SK-N-SH (cell line): ENCODE results near the gene FPR2. TPM values are rescaled to one million over a fixed set of nuclear protein-coding genes. Genes with fewer than 3 reads are reported as not detected.

Experiments used
- CTCF ChIA-PET: fragments of 300-600, 350-600 bp; formaldehyde crosslinking; extraction: SDS; loops from one replicate; lab custom pipeline; 2021; lab: Yijun Ruan, JAX
- POLR2A ChIA-PET: fragments of 350-600 bp; sonication (Branson Sonifier 250); formaldehyde crosslinking; extraction: SDS; loops from one replicate; lab custom pipeline; 2020; ENCODE audit warnings: antibody characterized with exemption, inconsistent platforms; lab: Yijun Ruan, JAX
- DNase-seq: peaks from one replicate; pipeline ENCODE4 v3.0.0; 2012
- H2AFZ ChIP-seq: fragments of 200-600 bp; sonication (generic); 2 replicates; pipeline ENCODE4 v1.8.1; 2016; ENCODE audit warnings: antibody characterized with exemption, mild to moderate bottlenecking, low read depth
- H3F3A ChIP-seq: fragments of 200-600 bp; sonication (generic); replicated peaks from 2 replicates; pipeline ENCODE3; 2016; ENCODE audit warnings: antibody characterized with exemption, mild to moderate bottlenecking; ENCODE audit not compliant: insufficient read depth
- H3K27ac ChIP-seq, 2 experiments: fragments of 200-500 bp in 1 of 2; fragments of 200-600 bp in 1 of 2; sonication (Bioruptor generic) in 1 of 2; sonication (generic), shearing (Covaris generic) in 1 of 2; 2 replicates each; pipeline versions ENCODE4 v1.5.1 to v1.6.1; 2014 to 2016; ENCODE audit warnings: low read depth in 2 of 2, inconsistent platforms in 1 of 2, low read length in 1 of 2, mild to moderate bottlenecking in 1 of 2, mixed read lengths in 1 of 2
- H3K27me3 ChIP-seq: fragments of 200-600 bp; sonication (generic), shearing (Covaris generic); 2 replicates; pipeline ENCODE4 v1.6.1; 2016; ENCODE audit warnings: mixed run types; ENCODE audit not compliant: insufficient read depth
- H3K36me3 ChIP-seq, 2 experiments: fragments of 200-500 bp in 1 of 2; fragments of 200-600 bp in 1 of 2; sonication (Bioruptor generic) in 1 of 2; sonication (generic) in 1 of 2; replicated peaks in 1 of 2; 2 replicates each; pipeline versions ENCODE3 to v1.5.1; 2014 to 2016; ENCODE audit warnings: low read length in 1 of 2, mild to moderate bottlenecking in 1 of 2; ENCODE audit not compliant: insufficient read depth in 2 of 2, control insufficient read depth in 1 of 2
- H3K4me1 ChIP-seq, 2 experiments: fragments of 200-500 bp in 1 of 2; fragments of 200-600 bp in 1 of 2; sonication (Bioruptor generic) in 1 of 2; sonication (generic), shearing (Covaris generic) in 1 of 2; 2 replicates each; pipeline versions ENCODE4 v1.5.1 to v1.6.1; 2014 to 2016; ENCODE audit warnings: low read depth in 1 of 2, low read length in 1 of 2, mixed run types in 1 of 2; ENCODE audit not compliant: insufficient read depth in 2 of 2, control insufficient read depth in 1 of 2
- H3K4me2 ChIP-seq: fragments of 200-600 bp; sonication (generic), shearing (Covaris generic); 2 replicates; pipeline ENCODE4 v1.6.1; 2017; ENCODE audit warnings: mixed run types
- H3K4me3 ChIP-seq, 2 experiments: fragments of 200-500 bp in 1 of 2; fragments of 200-600 bp in 1 of 2; sonication (Bioruptor generic) in 1 of 2; sonication (generic), shearing (Covaris generic) in 1 of 2; 2 replicates each; pipeline versions ENCODE4 v1.5.1 to v1.8.1; 2014 to 2016; ENCODE audit warnings: low read depth in 2 of 2, inconsistent platforms in 1 of 2, low read length in 1 of 2, mild to moderate bottlenecking in 1 of 2, mixed read lengths in 1 of 2, moderate library complexity in 1 of 2
- H3K79me2 ChIP-seq: fragments of 200-600 bp; sonication (generic); 2 replicates; pipeline ENCODE4 v1.8.1; 2017; ENCODE audit warnings: mild to moderate bottlenecking; ENCODE audit not compliant: insufficient read depth
- H3K9ac ChIP-seq: fragments of 200-600 bp; sonication (generic); 2 replicates; pipeline ENCODE4 v1.6.1; 2017; ENCODE audit warnings: mixed run types
- H3K9me2 ChIP-seq: fragments of 200-600 bp; sonication (generic); 2 replicates; pipeline ENCODE4 v1.6.1; 2017; ENCODE audit warnings: mixed run types
- H3K9me3 ChIP-seq: fragments of 200-600 bp; sonication (generic); 2 replicates; pipeline ENCODE4 v1.6.1; 2017; ENCODE audit warnings: mixed run types, mild to moderate bottlenecking, moderate library complexity
- H4K20me1 ChIP-seq: fragments of 200-600 bp; sonication (generic); 2 replicates; pipeline ENCODE4 v1.6.1; 2017; ENCODE audit warnings: mild to moderate bottlenecking, mixed run types; ENCODE audit not compliant: insufficient read depth
- ELF1 ChIP-seq: IDR thresholded peaks from 2 replicates; pipeline ENCODE4 v1.4.0; 2012
- EP300 ChIP-seq, 2 experiments: IDR thresholded peaks; 2 replicates each; pipeline versions ENCODE4 v1.4.0 to v1.6.1; 2012; ENCODE audit warnings: borderline replicate concordance in 1 of 2, low read depth in 1 of 2, low read length in 1 of 2
- EZH2phosphoT487 ChIP-seq: fragments of 200-600 bp; sonication (generic); IDR thresholded peaks from 2 replicates; pipeline ENCODE4 v1.6.1; 2017; ENCODE audit warnings: low read depth, mixed run types, mild to moderate bottlenecking, antibody characterized with exemption, moderate library complexity, borderline replicate concordance
- FOXM1 ChIP-seq: IDR thresholded peaks from 2 replicates; pipeline ENCODE4 v1.4.0; 2012; ENCODE audit warnings: low read depth, mild to moderate bottlenecking
- GABPA ChIP-seq: IDR thresholded peaks from 2 replicates; pipeline ENCODE4 v1.4.0; 2012; ENCODE audit warnings: low read depth, mild to moderate bottlenecking
- JUND ChIP-seq: IDR thresholded peaks from 2 replicates; pipeline ENCODE4 v1.4.0; 2012
- MXI1 ChIP-seq: IDR thresholded peaks from 2 replicates; pipeline ENCODE4 v1.6.1; 2012; ENCODE audit warnings: mild to moderate bottlenecking, low read depth, low read length, improper control_type of control experiment
- NRF1 ChIP-seq: IDR thresholded peaks from 2 replicates; pipeline ENCODE4 v1.6.1; 2012; ENCODE audit warnings: low read depth, mild to moderate bottlenecking, low read length
- POLR2AphosphoS5 ChIP-seq: IDR thresholded peaks from 2 replicates; pipeline ENCODE4 v1.6.1; 2012; ENCODE audit warnings: low read depth, low read length
- RAD21 ChIP-seq: IDR thresholded peaks from 2 replicates; pipeline ENCODE4 v1.6.1; 2012; ENCODE audit warnings: mild to moderate bottlenecking, low read length
- RFX5 ChIP-seq: IDR thresholded peaks from 2 replicates; pipeline ENCODE4 v1.6.1; 2012; ENCODE audit warnings: mild to moderate bottlenecking, improper control_type of control experiment, low read length
- RXRA ChIP-seq: IDR thresholded peaks from 2 replicates; pipeline ENCODE4 v1.4.0; 2012; ENCODE audit warnings: low read depth, mild to moderate bottlenecking, borderline replicate concordance
- SMC3 ChIP-seq: IDR thresholded peaks from 2 replicates; pipeline ENCODE4 v1.6.1; 2012; ENCODE audit warnings: low read depth, low read length, improper control_type of control experiment
- TAF1 ChIP-seq: IDR thresholded peaks from 2 replicates; pipeline ENCODE4 v1.6.1; 2012; ENCODE audit warnings: low read depth, mild to moderate bottlenecking, low read length, moderate library complexity, borderline replicate concordance
- TEAD4 ChIP-seq: IDR thresholded peaks from 2 replicates; pipeline ENCODE4 v1.4.0; 2012; ENCODE audit warnings: mild to moderate bottlenecking, borderline replicate concordance; ENCODE audit not compliant: insufficient read depth
- WGBS: methylation state at CpG from one replicate; pipeline ENCODE4 v1.1.6; 2017; ENCODE audit warnings: low lambda C conversion rate; 5-methylcytosine and 5-hydroxymethylcytosine counted together
- polyA plus RNA-seq, 3 experiments: library from polyadenylated mRNA; depleted of rRNA; stranded (reverse); fragments of >200 nt; gene quantifications; 2 replicates each; pipeline ENCODE4 v1.2.3, GENCODE V29; 2012
- TF ChIP-seq, protein P1 (sequence below): fragments of 150-350 bp; IDR thresholded peaks from 2 replicates; pipeline ENCODE4 v1.6.1; 2017; ENCODE audit warnings: antibody characterized with exemption, low read length, low read depth, borderline replicate concordance
- TF ChIP-seq, protein P2 (sequence below): fragments of 150-350 bp; IDR thresholded peaks from 2 replicates; pipeline ENCODE4 v1.6.1; 2016; ENCODE audit warnings: mild to moderate bottlenecking, low read depth, low read length
- TF ChIP-seq, protein P3 (sequence below): fragments of 200-600 bp; sonication (generic); IDR thresholded peaks from 2 replicates; pipeline ENCODE4 v1.6.1; 2017; ENCODE audit warnings: antibody characterized with exemption, mild to moderate bottlenecking, moderate library complexity
- TF ChIP-seq, protein P4 (sequence below): IDR thresholded peaks from 2 replicates; pipeline ENCODE4 v1.4.0; 2012; ENCODE audit warnings: low read depth

FPR2 gene
- polyA plus RNA-seq, 1 of the 3 experiments (the other 2 are of a cell fraction) = not detected

DNA sequence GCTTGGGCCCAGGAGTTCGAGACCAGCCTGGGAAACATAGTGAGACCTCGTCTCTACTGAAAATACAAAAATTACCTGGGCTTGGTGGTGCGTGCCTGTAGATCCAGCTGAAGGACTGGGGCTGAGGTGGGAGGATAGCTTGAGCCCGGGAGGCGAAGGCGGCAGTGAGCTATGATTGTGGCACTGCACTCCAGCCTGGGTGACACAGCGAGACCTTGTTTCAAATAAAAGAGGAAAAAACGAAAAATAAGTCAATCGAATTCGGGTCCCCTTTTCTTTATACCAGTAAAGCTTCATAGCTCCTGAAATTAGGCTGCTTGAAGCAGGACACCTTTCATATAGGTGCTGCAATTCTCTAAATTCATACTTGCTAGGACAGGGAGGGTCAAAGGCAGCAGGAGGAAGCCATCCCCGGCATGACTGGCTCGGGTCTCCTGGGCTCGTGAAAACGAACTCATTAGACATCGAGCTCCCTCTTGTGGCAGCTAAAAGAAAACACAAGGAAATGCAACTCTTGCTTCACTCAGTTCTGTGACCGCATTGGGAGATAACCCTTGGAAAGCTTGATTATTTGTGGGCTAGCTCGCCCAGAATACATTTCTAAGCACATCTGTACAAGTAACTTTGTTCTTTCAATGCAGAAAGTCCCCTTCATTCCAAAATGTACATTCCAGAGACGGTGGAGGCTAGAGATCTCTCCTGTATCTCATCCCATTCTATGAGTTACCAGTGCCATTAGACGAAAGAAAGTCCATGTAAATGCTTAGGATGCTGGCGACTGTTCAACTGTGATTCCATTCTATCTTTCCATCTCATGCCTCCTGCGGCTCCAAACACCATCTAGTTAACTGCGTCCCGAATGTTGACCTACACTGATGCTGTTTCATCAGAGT lies 16.8 kb downstream of the FPR2 start:
- ChIA-PET CTCF (interaction anchor here (0.6 to 2.3 kb wide), 41 partner anchors 9 to 436 kb away, joined by 3 to 25 read pairs (median 5); partner anchors contain the start of genes FPR2 and VSIG10L), POLR2A (no interaction called here)
- DNase-seq = peak; percentile 66
- Histone ChIP-seq H3K36me3 (no peaks in the 10 kb centered on the region), H3K4me2 (peak overlapping the region; percentile 57), H3K27me3 (no peaks in the 10 kb centered on the region), H3K9me2 (no peaks in the 10 kb centered on the region), H3K9me3 (no peaks in the 10 kb centered on the region), H3K9ac (no peak overlapping the region), H3K27ac (no peak overlapping the region), H3K4me1 (no peaks in the 10 kb centered on the region), H4K20me1 (no peaks in the 10 kb centered on the region), H3K79me2 (no peaks in the 10 kb centered on the region), H3K4me3 (peak overlapping the region in 1 of 2 experiments; percentile 10; a peak in 1 of 4 replicates), H2AFZ (peak overlapping the region; percentile 57; the same call in 1 of the 2 replicates), H3F3A (no peaks in the 10 kb centered on the region)
- TF ChIP-seq TAF1 = no peak
- TF ChIP-seq RFX5 = no peak
- no peak for TF ChIP-seq ELF1
- TF ChIP-seq RAD21 = peak; percentile 78
- TF ChIP-seq MXI1 = no peak
- TF ChIP-seq, protein P1, sequence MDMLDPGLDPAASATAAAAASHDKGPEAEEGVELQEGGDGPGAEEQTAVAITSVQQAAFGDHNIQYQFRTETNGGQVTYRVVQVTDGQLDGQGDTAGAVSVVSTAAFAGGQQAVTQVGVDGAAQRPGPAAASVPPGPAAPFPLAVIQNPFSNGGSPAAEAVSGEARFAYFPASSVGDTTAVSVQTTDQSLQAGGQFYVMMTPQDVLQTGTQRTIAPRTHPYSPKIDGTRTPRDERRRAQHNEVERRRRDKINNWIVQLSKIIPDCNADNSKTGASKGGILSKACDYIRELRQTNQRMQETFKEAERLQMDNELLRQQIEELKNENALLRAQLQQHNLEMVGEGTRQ = no peak
- no peak for TF ChIP-seq EP300 (IDR thresholded peaks at IDR 0.05; ENCODE audit: borderline replicate concordance in 1 of 2, low read depth in 1 of 2, low read length in 1 of 2)
- TF ChIP-seq, protein P2, sequence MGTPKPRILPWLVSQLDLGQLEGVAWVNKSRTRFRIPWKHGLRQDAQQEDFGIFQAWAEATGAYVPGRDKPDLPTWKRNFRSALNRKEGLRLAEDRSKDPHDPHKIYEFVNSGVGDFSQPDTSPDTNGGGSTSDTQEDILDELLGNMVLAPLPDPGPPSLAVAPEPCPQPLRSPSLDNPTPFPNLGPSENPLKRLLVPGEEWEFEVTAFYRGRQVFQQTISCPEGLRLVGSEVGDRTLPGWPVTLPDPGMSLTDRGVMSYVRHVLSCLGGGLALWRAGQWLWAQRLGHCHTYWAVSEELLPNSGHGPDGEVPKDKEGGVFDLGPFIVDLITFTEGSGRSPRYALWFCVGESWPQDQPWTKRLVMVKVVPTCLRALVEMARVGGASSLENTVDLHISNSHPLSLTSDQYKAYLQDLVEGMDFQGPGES = no peak
- no peak for TF ChIP-seq POLR2AphosphoS5
- no peak for TF ChIP-seq TEAD4
- no peak for TF ChIP-seq NRF1
- peak; percentile 70 for TF ChIP-seq SMC3
- no peak for TF ChIP-seq JUND
- TF ChIP-seq EZH2phosphoT487 = no peak
- TF ChIP-seq, protein P3, sequence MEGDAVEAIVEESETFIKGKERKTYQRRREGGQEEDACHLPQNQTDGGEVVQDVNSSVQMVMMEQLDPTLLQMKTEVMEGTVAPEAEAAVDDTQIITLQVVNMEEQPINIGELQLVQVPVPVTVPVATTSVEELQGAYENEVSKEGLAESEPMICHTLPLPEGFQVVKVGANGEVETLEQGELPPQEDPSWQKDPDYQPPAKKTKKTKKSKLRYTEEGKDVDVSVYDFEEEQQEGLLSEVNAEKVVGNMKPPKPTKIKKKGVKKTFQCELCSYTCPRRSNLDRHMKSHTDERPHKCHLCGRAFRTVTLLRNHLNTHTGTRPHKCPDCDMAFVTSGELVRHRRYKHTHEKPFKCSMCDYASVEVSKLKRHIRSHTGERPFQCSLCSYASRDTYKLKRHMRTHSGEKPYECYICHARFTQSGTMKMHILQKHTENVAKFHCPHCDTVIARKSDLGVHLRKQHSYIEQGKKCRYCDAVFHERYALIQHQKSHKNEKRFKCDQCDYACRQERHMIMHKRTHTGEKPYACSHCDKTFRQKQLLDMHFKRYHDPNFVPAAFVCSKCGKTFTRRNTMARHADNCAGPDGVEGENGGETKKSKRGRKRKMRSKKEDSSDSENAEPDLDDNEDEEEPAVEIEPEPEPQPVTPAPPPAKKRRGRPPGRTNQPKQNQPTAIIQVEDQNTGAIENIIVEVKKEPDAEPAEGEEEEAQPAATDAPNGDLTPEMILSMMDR = peak; percentile 81
- TF ChIP-seq, protein P4, sequence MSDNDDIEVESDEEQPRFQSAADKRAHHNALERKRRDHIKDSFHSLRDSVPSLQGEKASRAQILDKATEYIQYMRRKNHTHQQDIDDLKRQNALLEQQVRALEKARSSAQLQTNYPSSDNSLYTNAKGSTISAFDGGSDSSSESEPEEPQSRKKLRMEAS = no peak
- no peak for TF ChIP-seq GABPA
- TF ChIP-seq FOXM1 = no peak
- TF ChIP-seq RXRA = no peak
- 16% methylated on average over 23 of the region's 23 CpGs for whole genome bisulfite sequencing
